Neural progenitor cell (in vitro differentiated cells): ENCODE data around the gene ARHGAP4. TPM values are rescaled to one million over a fixed set of nuclear protein-coding genes. Genes with fewer than 3 reads are reported as not detected.

Source experiments
- DNase-seq: peaks from one replicate; pipeline ENCODE4 v3.0.0-alpha.2; 2016; ENCODE audit warnings: low spot score
- H2AFZ ChIP-seq: fragments of 200-600 bp; sonication (generic); replicated peaks from 2 replicates; pipeline ENCODE4 v1.6.1; 2016; ENCODE audit warnings: antibody characterized with exemption
- H3F3A ChIP-seq: fragments of 200-600 bp; sonication (generic); 2 replicates; pipeline ENCODE4 v1.6.1; 2016; ENCODE audit warnings: antibody characterized with exemption, low read depth
- H3K27ac ChIP-seq: fragments of 200-600 bp; sonication (generic); 2 replicates; pipeline ENCODE4 v1.5.1; 2016; ENCODE audit warnings: mild to moderate bottlenecking
- H3K27me3 ChIP-seq: fragments of 200-600 bp; sonication (generic); 2 replicates; pipeline ENCODE4 v1.6.1; 2016; ENCODE audit warnings: mild to moderate bottlenecking, moderate library complexity
- H3K36me3 ChIP-seq: fragments of 200-600 bp; sonication (generic); 2 replicates; pipeline ENCODE4 v1.5.1; 2016
- H3K4me1 ChIP-seq: fragments of 200-600 bp; sonication (generic); 2 replicates; pipeline ENCODE4 v1.6.1; 2016; ENCODE audit warnings: mixed run types
- H3K4me2 ChIP-seq: fragments of 200-600 bp; sonication (generic); 2 replicates; pipeline ENCODE4 v1.6.1; 2016
- H3K4me3 ChIP-seq: fragments of 200-600 bp; sonication (generic); 2 replicates; pipeline ENCODE4 v1.5.1; 2016
- H3K79me2 ChIP-seq: fragments of 200-600 bp; sonication (generic); 2 replicates; pipeline ENCODE4 v1.6.1; 2016; ENCODE audit warnings: low read depth
- H3K9ac ChIP-seq: fragments of 200-600 bp; sonication (generic); 2 replicates; pipeline ENCODE4 v1.6.1; 2016
- H3K9me3 ChIP-seq: fragments of 200-600 bp; sonication (generic); 2 replicates; pipeline ENCODE4 v1.5.1; 2016; ENCODE audit warnings: low read depth
- H4K20me1 ChIP-seq: fragments of 200-600 bp; sonication (generic); 2 replicates; pipeline ENCODE4 v1.6.1; 2016; ENCODE audit warnings: low read depth
- H3K27ac Mint-ChIP-seq: 3 replicates; pipeline ENCODE4 v1.8.0; 2021; ENCODE audit warnings: mixed read lengths
- H3K27me3 Mint-ChIP-seq: 2 replicates; pipeline ENCODE4 v1.8.0; 2022; ENCODE audit warnings: low read depth, mild to moderate bottlenecking, inconsistent platforms, moderate library complexity, mixed read lengths; ENCODE audit not compliant: insufficient read depth
- H3K36me3 Mint-ChIP-seq: 3 replicates; pipeline ENCODE4 v1.8.0; 2021; ENCODE audit warnings: mixed read lengths
- H3K4me1 Mint-ChIP-seq: 3 replicates; pipeline ENCODE4 v1.8.0; 2021; ENCODE audit warnings: mixed read lengths
- H3K4me3 Mint-ChIP-seq: 3 replicates; pipeline ENCODE4 v1.8.0; 2021; ENCODE audit warnings: mild to moderate bottlenecking, moderate library complexity, mixed read lengths
- H3K9me3 Mint-ChIP-seq: 3 replicates; pipeline ENCODE4 v1.8.0; 2020; ENCODE audit warnings: mixed read lengths
- CTCF ChIP-seq: fragments of 200-600 bp; sonication (generic); IDR thresholded peaks from 2 replicates; pipeline ENCODE4 v1.5.1; 2017; ENCODE audit warnings: antibody characterized with exemption, mild to moderate bottlenecking
- EZH2 ChIP-seq: fragments of 200-600 bp; sonication (generic); IDR thresholded peaks from 2 replicates; pipeline ENCODE4 v1.6.1; 2017; ENCODE audit warnings: antibody characterized with exemption, mild to moderate bottlenecking, moderate library complexity
- EZH2phosphoT487 ChIP-seq: fragments of 200-600 bp; sonication (generic); IDR thresholded peaks from 2 replicates; pipeline ENCODE4 v1.6.1; 2017; ENCODE audit warnings: antibody characterized with exemption
- total RNA-seq: library from RNA; depleted of rRNA; stranded (reverse); fragments of >200 nt; gene quantifications from 2 replicates; pipeline ENCODE4 v1.2.3, GENCODE V29; 2015; ENCODE audit warnings: low replicate concordance

The ARHGAP4 gene
- total RNA-seq, 1 donor from 2014 or later: 5.1 TPM

DNA sequence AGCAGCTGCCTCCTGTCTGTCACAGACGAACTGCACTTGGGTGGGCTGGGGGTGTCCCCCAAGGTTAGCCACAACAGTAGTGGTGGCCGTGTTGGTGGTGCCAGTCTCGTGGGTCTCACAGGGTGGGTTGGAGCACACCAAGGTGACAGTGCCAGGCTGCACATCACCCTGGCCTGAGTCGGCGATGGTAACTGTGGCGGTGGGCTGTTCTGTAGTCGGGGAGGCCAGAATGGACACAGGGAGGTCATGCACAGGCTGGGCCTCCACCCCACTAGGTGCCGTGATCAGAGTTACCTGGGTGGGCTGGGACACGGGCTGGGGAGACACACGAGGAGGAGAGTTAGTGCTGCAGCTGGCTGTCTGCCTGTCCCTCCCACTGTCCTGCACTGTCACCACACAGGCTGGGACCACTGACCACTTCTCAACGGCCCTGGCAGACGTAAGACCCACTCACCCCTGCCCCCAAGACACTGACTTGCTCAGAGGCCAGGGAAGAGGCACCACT, 29.2 kb upstream of the ARHGAP4 start:
- Histone ChIP-seq H4K20me1 (peaks cover 6% of the 10 kb centered on the region), H3K27me3 (no peaks in the 10 kb centered on the region), H3K9ac (no peak overlapping the region), H3F3A (peaks cover 6% of the 10 kb centered on the region), H3K4me2 (no peak overlapping the region), H3K36me3 (no peaks in the 10 kb centered on the region), H3K27ac (no peak overlapping the region), H3K79me2 (peaks cover 11% of the 10 kb centered on the region), H3K9me3 (no peaks in the 10 kb centered on the region), H3K4me1 (no peaks in the 10 kb centered on the region), H3K4me3 (no peak overlapping the region), H2AFZ (no peak overlapping the region)
- Mint-ChIP-seq H3K9me3 (no peaks in the 10 kb centered on the region), H3K4me1 (peaks cover 9% of the 10 kb centered on the region), H3K27ac (no peak overlapping the region), H3K27me3 (peaks cover 7% of the 10 kb centered on the region), H3K36me3 (peaks cover 39% of the 10 kb centered on the region), H3K4me3 (no peak overlapping the region)
- TF ChIP-seq CTCF: no peak
- no peak for TF ChIP-seq EZH2
- TF ChIP-seq EZH2phosphoT487: no peak
- DNase-seq: no peak

DNA sequence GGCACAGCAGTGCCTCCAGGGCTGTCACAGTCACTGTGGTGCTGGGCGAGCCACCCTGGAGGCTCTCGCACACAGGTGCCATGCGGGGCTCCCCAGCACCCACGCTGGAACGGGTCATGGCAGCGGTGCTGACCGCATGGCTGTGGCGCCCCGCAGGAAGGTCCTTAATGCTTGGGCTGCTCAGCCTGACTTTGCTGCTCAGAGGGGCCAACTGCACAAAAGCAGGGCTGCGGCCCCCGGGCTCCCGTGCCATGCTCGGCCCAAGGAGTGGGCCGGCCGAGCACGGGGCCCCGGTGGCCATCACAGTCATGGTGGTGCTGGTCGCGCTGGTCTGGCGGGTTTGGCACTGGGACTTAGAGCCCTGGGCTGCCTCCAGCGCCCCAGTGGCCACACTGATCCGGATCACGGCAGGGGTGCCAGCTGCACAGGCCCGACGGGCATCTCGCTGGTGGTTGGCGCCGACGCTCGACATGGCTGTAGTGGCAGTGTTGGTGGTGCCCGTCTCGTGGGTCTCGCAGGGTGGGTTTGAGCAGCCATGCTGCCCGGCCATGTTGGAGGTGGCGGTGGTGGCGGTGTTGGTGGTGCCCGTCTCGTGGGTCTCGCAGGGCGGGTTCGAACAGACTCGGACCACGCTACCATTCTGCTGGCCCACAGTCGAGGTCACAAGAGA, 28.6 kb upstream of the ARHGAP4 start:
- peaks cover 37% of the 10 kb centered on the region for H3K36me3 Mint-ChIP-seq

GRCh38 chrX:153953892-153954557, 28.0 kb upstream of the ARHGAP4 start:
- Mint-ChIP-seq H3K9me3 (no peaks in the 10 kb centered on the region), H3K4me3 (no peak overlapping the region), H3K27me3 (peaks cover 9% of the 10 kb centered on the region), H3K27ac (no peak overlapping the region), H3K4me1 (peaks cover 15% of the 10 kb centered on the region), H3K36me3 (peaks cover 40% of the 10 kb centered on the region)
- Histone ChIP-seq H3K4me3 (no peak overlapping the region), H3F3A (peaks cover 16% of the 10 kb centered on the region), H3K9me3 (no peaks in the 10 kb centered on the region), H3K27me3 (no peaks in the 10 kb centered on the region), H3K9ac (no peak overlapping the region), H2AFZ (no peak overlapping the region), H3K36me3 (no peaks in the 10 kb centered on the region), H3K4me2 (no peak overlapping the region), H3K79me2 (peaks cover 11% of the 10 kb centered on the region), H3K27ac (no peak overlapping the region), H3K4me1 (no peaks in the 10 kb centered on the region), H4K20me1 (peaks cover 6% of the 10 kb centered on the region)
- TF ChIP-seq CTCF: no peak
- no peak for TF ChIP-seq EZH2phosphoT487
- no peak for TF ChIP-seq EZH2
- no peak for DNase-seq

More for the DNA sequence above, 28.6 kb upstream of the ARHGAP4 start:
- Histone ChIP-seq H3K4me3 (no peak overlapping the region), H3K36me3 (no peaks in the 10 kb centered on the region), H3K27ac (no peak overlapping the region), H3K27me3 (no peaks in the 10 kb centered on the region), H2AFZ (no peak overlapping the region), H3K4me2 (no peak overlapping the region), H3K79me2 (peaks cover 11% of the 10 kb centered on the region), H3K4me1 (no peaks in the 10 kb centered on the region), H4K20me1 (peaks cover 6% of the 10 kb centered on the region), H3K9me3 (no peaks in the 10 kb centered on the region), H3F3A (peaks cover 12% of the 10 kb centered on the region), H3K9ac (no peak overlapping the region)
- Mint-ChIP-seq H3K4me1 (peaks cover 11% of the 10 kb centered on the region), H3K27ac (no peak overlapping the region), H3K27me3 (peaks cover 7% of the 10 kb centered on the region), H3K9me3 (no peaks in the 10 kb centered on the region), H3K4me3 (no peak overlapping the region)
- no peak for TF ChIP-seq CTCF
- no peak for TF ChIP-seq EZH2
- TF ChIP-seq EZH2phosphoT487: no peak
- DNase-seq: no peak
